Activated naive CD4-positive, alpha-beta T cell (primary cell): ENCODE data around the gene PPY.
A peak's percentile ranks its signal among the peaks of the same experiment; 100 is the strongest.
"Not testable (repeated sequence)": the region's sequence is repeated elsewhere in the genome, so short reads cannot be mapped to it uniquely, and the experiment has no call there.

Source experiments
- DNase-seq, 4 experiments: peaks; one replicate each; lab custom pipeline; 2025; lab: John Stamatoyannopoulos, UW

The PPY gene

GRCh38 chr17:43942051-43942685 lies at the start of gene PPY:
Gene PPY (minus strand): TSS chr17:43942476. CDS start chr17:43941654, 822 bp downstream.
- no peak for DNase-seq

- no peak for DNase-seq
These were observed 46.0 kb upstream of the PPY start for GRCh38 chr17:43988301-43988700.

DNA sequence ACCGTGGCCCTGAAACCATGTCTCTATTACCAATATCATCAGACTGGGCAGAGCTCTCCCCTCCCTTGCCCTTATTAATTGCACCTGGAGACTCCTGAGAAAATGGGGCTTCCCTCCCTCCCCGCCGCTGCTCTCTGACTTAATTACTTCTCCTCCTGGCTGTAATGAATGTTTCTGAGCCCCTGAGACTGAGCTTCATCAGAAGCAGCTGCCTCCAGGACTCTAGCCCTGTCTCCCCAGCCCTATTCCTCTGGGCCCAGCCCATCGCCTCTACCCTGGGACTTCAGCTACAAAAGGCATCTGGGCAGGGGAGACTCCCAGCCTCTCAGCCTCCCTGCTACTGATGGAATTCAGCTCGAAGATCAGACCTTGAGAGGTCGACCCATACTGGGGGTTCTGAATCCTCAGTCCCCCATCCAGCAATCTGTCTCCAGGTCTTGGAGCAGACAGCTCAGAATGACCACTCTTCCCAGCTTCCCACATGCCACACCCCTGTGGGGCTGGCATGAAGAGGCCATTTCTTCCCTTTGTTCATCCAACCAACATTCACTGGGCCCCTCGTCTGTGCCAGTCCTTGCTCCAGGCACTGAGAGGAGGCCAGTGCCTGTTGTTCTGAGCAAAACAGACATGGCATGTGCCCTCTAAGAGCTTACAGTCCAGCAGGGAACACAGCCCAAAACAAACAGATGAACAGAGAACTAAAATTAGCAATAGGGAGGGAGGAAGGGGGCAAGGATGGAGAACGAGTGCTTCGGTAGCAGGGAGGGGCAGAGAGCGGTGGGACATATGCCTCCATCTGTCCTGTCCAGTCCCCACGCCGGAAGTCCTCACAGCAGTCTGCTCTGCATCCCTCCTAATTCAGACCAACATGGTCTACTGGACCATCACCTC lies 45.1 kb upstream of the PPY start:
- no peak for DNase-seq

- DNase-seq: no peak
These were observed 44.1 kb upstream of the PPY start for GRCh38 chr17:43986225-43986981.

DNA sequence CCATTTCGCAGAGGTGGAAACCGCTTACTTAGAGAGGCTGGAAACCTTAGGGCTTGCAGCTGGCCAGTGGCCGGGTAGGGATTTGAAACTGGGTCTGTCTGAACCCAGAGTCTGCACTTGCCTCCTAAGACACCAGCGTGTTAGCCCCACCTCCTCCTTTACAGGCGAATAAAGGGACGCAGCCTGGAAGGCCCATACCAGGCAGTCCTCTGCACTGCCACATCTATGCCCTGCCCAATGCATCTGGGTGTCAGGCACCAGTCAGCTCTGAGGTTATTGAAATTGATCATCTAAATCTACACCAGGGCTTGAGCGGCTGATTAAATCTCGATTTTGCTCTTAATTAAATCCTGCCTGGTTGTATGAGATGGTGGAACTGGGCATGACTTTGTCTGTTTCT lies 42.2 kb upstream of the PPY start:
- DNase-seq: no peak

DNA sequence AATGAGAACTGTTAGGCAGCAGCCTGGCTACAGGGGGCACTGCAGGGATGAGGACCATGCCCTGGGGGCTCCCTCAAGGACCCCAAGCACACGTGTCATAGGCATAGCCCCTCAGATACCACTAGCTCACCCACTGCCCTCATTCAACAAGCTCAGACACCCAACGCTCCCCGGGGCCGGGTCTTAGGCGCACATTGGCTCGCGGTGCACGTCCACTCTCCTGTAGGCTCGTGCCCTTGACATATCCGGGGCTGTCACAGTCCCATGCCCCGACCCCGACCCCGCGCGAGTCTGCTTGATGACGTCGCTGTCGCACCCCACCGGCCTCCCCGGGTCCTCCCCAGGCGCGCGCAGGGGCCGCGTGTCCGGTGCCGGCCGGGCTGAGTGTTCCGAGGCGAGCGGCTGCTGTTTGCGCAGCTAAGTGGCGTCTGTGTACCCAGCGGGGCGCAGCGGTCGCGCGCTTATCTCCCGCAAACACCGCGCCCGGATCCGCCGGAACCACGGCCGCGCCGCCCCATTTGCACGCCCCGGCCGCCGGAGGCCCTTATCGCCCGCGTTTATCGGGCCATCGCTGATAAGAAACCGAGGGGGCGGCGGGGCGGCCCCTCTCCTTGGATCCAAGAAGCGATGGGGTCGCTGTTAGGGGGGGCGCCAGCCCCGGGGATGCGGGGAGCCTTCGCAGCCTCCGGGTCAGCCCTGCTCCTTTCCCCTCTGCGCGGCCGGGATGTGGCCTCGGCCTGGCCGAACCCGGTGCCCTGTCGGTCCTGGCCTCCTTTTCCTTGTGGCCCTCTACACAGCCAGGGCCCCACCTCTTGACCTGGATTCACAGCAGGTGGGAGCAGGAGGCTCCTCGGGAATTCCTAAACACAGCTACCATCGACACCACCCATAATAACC lies 41.5 kb upstream of the PPY start:
- DNase-seq: peak in 1 of 4 experiments; percentile 5

GRCh38 chr17:43983196-43983514 lies 40.9 kb upstream of the PPY start:
- DNase-seq: no peak

DNA sequence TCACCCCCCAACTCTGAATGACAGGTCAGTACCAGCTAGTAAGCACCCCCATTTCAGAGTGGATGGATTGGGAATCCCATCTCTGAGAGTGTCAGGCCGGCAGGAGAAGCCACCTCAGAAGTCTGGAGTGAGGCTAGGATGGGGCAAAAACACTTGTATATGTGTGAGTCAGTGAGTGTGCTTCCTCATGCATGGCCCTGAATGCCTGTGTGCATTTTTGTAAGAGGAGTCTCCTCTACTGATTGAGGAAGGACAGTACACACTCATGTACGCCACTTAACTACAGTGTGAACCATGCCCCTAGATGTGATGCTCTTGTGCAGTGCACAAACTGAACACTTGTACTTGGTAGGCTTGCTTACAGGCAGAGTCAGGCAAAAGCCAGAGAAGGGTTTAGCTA lies 39.9 kb upstream of the PPY start:
- no peak for DNase-seq

DNA sequence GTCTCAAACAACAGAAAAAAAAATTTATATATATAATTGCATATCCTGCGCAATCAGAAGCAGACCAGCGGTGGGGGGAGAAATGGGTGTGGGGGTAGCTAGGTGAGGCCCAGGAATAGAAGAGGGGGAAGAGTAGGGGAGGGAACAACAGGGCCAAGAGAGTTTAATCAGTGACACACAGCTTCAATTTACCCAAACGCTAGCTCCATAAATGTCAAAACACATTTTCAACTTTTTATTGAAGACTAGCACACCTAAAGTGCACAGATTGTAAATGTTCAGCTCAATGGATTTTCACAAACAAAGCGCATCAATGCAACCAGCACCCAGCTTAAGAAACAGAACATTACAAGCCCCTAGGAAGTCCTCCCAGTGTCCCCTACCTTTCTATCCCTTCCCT lies 37.4 kb upstream of the PPY start:
- DNase-seq: no peak

- no peak for DNase-seq
These were observed 36.7 kb upstream of the PPY start for GRCh38 chr17:43979011-43979410.

DNA sequence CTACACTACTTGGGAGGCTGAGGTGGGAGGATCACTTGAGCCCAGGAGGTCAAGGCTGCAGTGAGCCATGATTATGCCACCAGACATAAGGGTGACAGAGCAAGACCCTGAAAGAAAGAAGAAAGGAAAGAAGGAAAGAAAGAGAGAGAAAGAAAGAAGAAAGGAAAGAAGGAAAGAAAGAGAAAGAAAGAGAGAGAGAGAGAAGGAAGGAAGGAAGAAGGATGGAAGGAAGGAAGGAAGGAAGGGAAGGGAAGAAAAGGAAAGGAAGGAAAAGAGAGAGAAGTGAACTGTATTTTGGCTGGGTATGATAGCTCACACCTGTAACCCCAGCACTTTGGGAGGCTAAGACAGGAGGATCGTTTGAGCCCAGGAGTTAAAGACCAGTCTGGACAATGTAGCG lies 35.8 kb upstream of the PPY start:
- DNase-seq: no peak

DNA sequence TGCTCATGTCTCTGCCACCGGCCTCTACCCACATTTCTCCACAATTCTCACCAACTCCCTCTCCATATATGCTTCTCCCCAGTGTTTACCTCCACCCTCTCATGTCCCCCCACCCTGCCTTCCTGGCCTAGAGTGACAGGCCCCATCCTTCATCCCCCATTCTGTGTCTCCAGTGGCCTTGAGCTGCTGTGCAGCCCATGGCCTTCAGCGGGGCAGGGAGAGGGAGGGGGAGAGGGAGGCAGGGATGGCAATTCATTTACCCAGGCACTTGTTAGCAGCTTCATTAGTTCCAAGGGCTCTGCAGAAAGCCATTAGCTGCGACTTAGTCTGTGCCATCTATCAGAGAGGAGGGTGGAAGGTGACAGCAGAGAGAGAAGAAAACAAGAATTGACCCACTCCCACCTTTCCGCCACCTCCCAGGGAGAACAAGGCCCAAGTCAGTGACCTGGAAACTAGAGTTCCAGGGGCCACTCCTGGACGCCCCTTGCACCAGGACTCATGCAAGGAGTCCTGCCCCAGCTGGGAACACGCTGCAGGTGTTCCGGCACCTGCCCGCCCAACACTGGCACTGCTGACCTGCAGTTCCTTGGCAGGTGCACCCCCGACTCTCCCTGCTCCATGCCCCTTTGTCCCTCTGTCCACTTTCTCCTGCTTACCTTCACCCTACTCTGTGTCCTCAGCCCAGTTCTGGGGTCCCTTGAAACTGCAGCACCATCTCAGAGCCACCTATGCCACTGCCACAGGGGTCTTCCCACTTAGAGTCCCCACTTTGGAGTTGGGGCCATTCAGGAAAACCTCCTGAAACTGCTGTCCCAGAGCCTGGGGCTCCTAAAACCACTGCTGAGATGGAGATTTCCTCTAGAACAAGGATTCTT lies 34.9 kb upstream of the PPY start:
- no peak for DNase-seq

- no peak for DNase-seq
These were observed 33.6 kb upstream of the PPY start for GRCh38 chr17:43975898-43976297.

- DNase-seq: no peak
These were observed 32.3 kb upstream of the PPY start for GRCh38 chr17:43974382-43975266.

DNA sequence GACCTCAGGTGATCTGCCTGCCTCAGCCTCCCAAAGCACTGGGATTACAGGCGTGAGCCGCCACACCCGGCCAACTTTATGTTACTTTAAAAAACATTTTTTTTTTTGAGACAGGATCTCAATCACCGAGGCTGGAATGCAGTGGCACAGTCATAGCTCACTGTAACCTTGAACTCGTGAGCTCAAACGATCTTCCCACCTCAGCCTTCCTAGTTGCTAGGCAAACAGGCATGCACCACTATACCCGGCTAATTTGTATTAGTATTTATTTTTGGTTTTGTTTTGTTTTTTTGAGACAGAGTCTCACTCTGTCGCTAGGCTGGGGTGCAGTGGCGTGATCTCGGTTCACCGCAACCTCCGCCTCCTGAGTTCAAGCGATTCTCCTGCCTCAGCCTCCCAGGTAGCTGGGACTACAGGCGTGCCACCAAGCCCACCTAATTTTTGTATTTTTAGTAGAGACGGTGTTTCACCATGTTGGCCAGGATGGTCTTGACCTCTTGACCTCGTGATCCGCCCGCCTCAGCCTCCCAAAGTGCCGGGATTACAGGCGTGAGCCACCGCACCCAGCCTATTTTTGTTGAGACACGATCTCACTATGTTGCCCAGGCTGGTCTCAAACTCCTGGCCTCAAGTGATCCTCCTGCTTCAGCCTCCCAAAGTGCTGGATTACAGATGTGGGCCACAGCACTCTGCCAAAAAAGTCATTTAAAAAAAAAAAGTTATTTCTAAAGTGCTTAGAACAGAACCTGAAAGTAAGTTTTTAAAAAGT lies 30.4 kb upstream of the PPY start:
- DNase-seq: not testable (repeated sequence)

DNA sequence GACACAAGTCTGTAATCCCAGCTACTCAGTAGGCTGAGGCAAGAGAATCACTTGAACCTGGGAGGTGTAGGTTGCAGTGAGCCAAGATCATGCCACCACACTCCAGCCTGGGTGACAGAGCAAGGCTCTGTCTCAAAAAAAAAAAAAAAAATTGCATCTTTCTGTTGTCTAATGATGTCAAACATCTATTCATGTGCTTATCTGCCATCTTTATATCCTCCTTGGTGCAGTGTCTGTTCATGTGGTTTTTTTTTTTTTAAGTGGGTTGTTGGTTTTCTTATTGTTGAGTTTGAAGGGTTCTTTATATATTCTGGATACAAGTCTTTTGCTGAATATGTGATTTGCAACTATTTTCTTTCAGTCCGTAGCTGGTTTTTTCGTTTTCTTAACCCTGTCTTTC lies 29.2 kb upstream of the PPY start:
- DNase-seq: not testable (repeated sequence)

- no peak for DNase-seq
These were observed 28.1 kb upstream of the PPY start for GRCh38 chr17:43970366-43970765.

DNA sequence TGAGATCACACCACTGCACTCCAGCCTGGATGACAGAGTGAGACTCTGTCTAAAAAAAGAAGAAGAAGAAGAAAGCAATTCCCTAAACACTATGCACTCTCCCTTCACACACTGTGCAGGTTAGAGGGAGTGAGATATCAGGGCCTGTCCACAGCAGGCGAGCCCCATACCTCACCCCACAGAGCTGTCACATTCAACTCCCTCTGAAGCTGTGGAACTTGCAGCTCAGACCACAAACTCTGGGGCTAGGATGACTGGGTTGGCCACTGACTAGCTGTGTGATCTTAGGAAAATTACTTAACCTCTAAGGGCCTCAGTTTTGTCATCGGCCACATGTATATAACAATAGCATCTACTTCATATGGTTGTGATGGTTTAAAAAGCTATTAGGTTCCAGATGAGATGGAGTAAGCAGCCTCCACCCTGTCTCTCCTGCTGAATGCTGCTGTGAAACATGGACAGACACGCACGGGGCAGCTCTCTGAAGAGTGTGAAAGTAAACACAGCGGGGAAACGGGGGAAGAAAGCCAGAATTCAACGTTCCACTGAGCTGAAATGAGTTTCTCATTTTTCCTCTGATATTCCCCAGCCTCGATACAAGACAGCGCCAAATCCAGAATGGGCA lies 25.1 kb upstream of the PPY start:
- no peak for DNase-seq

DNA sequence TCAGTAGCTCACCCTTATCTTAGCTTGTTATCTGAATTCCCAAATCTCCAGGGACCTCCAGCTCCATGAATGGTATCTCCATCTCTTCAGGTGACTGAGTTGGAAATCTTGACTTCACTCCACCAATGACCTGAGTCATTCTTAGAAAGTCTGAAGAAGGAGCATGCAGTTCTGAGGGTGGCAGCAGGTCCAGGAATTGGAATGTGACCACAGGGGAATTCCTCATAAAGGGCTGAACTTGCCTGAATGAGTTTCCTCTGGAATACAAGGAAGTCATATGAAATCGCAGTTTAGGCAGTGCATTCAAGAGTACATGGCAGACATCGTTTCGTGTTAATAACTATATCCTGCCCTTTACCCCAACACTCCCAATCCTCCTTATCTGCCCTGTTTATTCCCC lies 24.0 kb upstream of the PPY start:
- DNase-seq: no peak
